Measurements from ENCODE around the gene CASP7.

DNA sequence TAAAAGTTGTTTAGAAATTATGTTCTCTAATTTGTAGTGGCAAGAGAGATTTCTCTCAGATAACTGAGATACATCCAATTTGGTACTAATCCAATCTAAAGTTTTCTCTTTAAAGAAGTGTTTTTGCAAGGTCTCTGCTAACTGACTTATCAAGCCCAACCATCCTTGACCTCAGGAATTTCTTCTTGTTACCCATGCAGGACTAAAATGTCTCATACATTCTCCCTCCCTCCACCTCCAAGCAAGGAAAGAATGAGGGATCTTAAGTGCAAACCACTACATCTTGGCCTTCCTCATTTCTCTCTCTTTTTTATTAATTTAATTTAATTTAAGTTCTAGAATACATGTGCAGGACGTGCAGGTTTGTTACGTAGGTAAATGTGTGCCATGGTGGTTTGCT is 28.7 kb upstream of the CASP7 start:
- no peak for TF ChIP-seq CTCF (IDR thresholded peaks at IDR 0.05)
- TF ChIP-seq POLR2AphosphoS5 (IDR thresholded peaks at IDR 0.05; ENCODE audit: low read depth, low read length): no peak
- no peak for TF ChIP-seq REST (IDR thresholded peaks at IDR 0.05; ENCODE audit: insufficient read depth in 1 of 2, low read depth in 2 of 2, low read length in 1 of 2)
- TF ChIP-seq SIN3A (IDR thresholded peaks at IDR 0.05; ENCODE audit: borderline replicate concordance, insufficient read depth, low read depth, low read length): no peak
- TF ChIP-seq TCF7L2 (IDR thresholded peaks at IDR 0.05; ENCODE audit: low read depth, low read length): no peak

Measured in Panc1 (cell line).